ENCODE data around the gene EPHA10. TPM values are rescaled to one million over a fixed set of nuclear protein-coding genes. Genes with fewer than 3 reads are reported as not detected.

Gene EPHA10
- total and polyA plus RNA-seq, 10 donors, result 0.02 to 0.43 (median 0.10) TPM; not detected in 3

Small RNA genes lying within 50 kb of the gene (small RNA-seq; reads per million reads assigned to genes)
- gene RF00019, result 0 reads per million in 4 donors

Other genes with a start within 250 kb of the EPHA10 start
- gene SNIP1, start 210.8 kb downstream of the EPHA10 start, total RNA-seq, result 10 to 100 TPM; 18.7 to 26.6 (median 20.7) TPM
- 1 to 10 TPM; 4.3 to 6.6 (median 6.0) TPM for gene SNIP1, start 210.8 kb downstream of the EPHA10 start, polyA plus RNA-seq
- gene DNALI1, start 208.2 kb downstream of the EPHA10 start, total RNA-seq, result 1 to 10 TPM in 6 of 7 donors, under 1 TPM in 1; 0.98 to 2.6 (median 1.7) TPM
- gene DNALI1, start 208.2 kb downstream of the EPHA10 start, polyA plus RNA-seq, result 1 to 10 TPM; 1.2 to 2.2 (median 1.5) TPM
- gene GNL2, start 169.2 kb downstream of the EPHA10 start, total RNA-seq, result 10 to 100 TPM; 28.9 to 58.0 (median 34.8) TPM
- 10 to 100 TPM; 31.8 to 49.2 (median 41.8) TPM for gene GNL2, start 169.2 kb downstream of the EPHA10 start, polyA plus RNA-seq
- gene RSPO1, start 130.2 kb downstream of the EPHA10 start, total RNA-seq, result 1 to 10 TPM in 1 of 7 donors, under 1 TPM in 5, not detected in 1; 0.37 to 1.0 (median 0.53) TPM
- gene RSPO1, start 130.2 kb downstream of the EPHA10 start, polyA plus RNA-seq, result under 1 TPM; 0.20 to 0.50 (median 0.48) TPM
- 1 to 10 TPM; 1.2 to 8.2 (median 4.3) TPM for gene CDCA8, start 72.6 kb downstream of the EPHA10 start, total RNA-seq
- gene CDCA8, start 72.6 kb downstream of the EPHA10 start, polyA plus RNA-seq, result 1 to 10 TPM; 1.5 to 7.7 (median 3.9) TPM
- 1 to 10 TPM; 1.8 to 9.2 (median 3.1) TPM for gene MANEAL, start 28.7 kb upstream of the EPHA10 start, total RNA-seq
- 1 to 10 TPM; 1.4 to 2.3 (median 1.8) TPM for gene MANEAL, start 28.7 kb upstream of the EPHA10 start, polyA plus RNA-seq
- gene C1orf122, start 42.7 kb upstream of the EPHA10 start, total RNA-seq, result 10 to 100 TPM; 15.9 to 31.1 (median 19.5) TPM
- 10 to 100 TPM; 18.1 to 38.5 (median 23.1) TPM for gene C1orf122, start 42.7 kb upstream of the EPHA10 start, polyA plus RNA-seq
- 10 to 100 TPM in 5 of 7 donors, 1 to 10 TPM in 2; 8.0 to 13.4 (median 10.9) TPM for gene YRDC, start 43.1 kb upstream of the EPHA10 start, total RNA-seq
- gene YRDC, start 43.1 kb upstream of the EPHA10 start, polyA plus RNA-seq, result 10 to 100 TPM in 1 of 3 donors, 1 to 10 TPM in 2; 7.5 to 12.2 (median 9.9) TPM
- gene MTF1, start 94.5 kb upstream of the EPHA10 start, total RNA-seq, result 10 to 100 TPM in 6 of 7 donors, 1 to 10 TPM in 1; 9.3 to 49.8 (median 26.6) TPM
- gene MTF1, start 94.5 kb upstream of the EPHA10 start, polyA plus RNA-seq, result 1 to 10 TPM; 1.3 to 3.1 (median 1.5) TPM
- gene INPP5B, start 181.9 kb upstream of the EPHA10 start, total RNA-seq, result 10 to 100 TPM; 31.0 to 70.7 (median 45.0) TPM
- gene INPP5B, start 181.9 kb upstream of the EPHA10 start, polyA plus RNA-seq, result 10 to 100 TPM; 11.4 to 27.5 (median 19.0) TPM
- gene SF3A3, start 224.9 kb upstream of the EPHA10 start, total RNA-seq, result 10 to 100 TPM; 44.5 to 64.3 (median 53.6) TPM
- 10 to 100 TPM; 19.7 to 24.9 (median 22.1) TPM for gene SF3A3, start 224.9 kb upstream of the EPHA10 start, polyA plus RNA-seq
- 10 to 100 TPM; 13.0 to 39.9 (median 19.5) TPM for gene FHL3, start 240.4 kb upstream of the EPHA10 start, total RNA-seq
- gene FHL3, start 240.4 kb upstream of the EPHA10 start, polyA plus RNA-seq, result 10 to 100 TPM in 1 of 3 donors, 1 to 10 TPM in 2; 8.6 to 14.0 (median 9.3) TPM
- 10 to 100 TPM; 19.2 to 51.4 (median 23.7) TPM for gene UTP11, start 247.6 kb upstream of the EPHA10 start, total RNA-seq
- gene UTP11, start 247.6 kb upstream of the EPHA10 start, polyA plus RNA-seq, result 10 to 100 TPM; 12.5 to 21.0 (median 20.6) TPM

All from spleen (tissue), 11 donors.